Loucy (cell line): Measurements from ENCODE around the gene PHRF1.

Experiments
- H2AFZ ChIP-seq: fragments of 200-600 bp; sonication (generic); 2 replicates; pipeline ENCODE4 v1.6.0; 2016; ENCODE audit warnings: antibody characterized with exemption, mild to moderate bottlenecking, low read length, moderate library complexity
- H3F3A ChIP-seq: fragments of 200-600 bp; 2 replicates; pipeline ENCODE4 v1.6.0; 2016; ENCODE audit warnings: antibody characterized with exemption, low read depth, mild to moderate bottlenecking
- H3K27me3 ChIP-seq: fragments of 200-600 bp; sonication (generic); 2 replicates; pipeline ENCODE4 v1.6.1; 2014; ENCODE audit warnings: low read length, mild to moderate bottlenecking; ENCODE audit not compliant: insufficient read depth, poor library complexity, severe bottlenecking
- H3K36me3 ChIP-seq: fragments of 200-600 bp; sonication (generic); 2 replicates; pipeline ENCODE4 v1.6.1; 2016; ENCODE audit warnings: low read length; ENCODE audit not compliant: insufficient read depth
- H3K4me1 ChIP-seq: fragments of 200-600 bp; sonication (generic); 2 replicates; pipeline ENCODE4 v1.5.1; 2014; ENCODE audit warnings: low read length, mild to moderate bottlenecking; ENCODE audit not compliant: insufficient read depth, poor library complexity, severe bottlenecking
- H3K4me2 ChIP-seq: fragments of 200-600 bp; sonication (generic); 2 replicates; pipeline ENCODE4 v1.6.0; 2014; ENCODE audit warnings: antibody characterized with exemption, low read length, low read depth, mild to moderate bottlenecking; ENCODE audit not compliant: poor library complexity, severe bottlenecking
- H3K4me3 ChIP-seq: fragments of 200-600 bp; sonication (generic); 2 replicates; pipeline ENCODE4 v1.5.1; 2014; ENCODE audit warnings: low read length, mild to moderate bottlenecking, mixed read lengths; ENCODE audit not compliant: poor library complexity, severe bottlenecking
- H3K79me2 ChIP-seq: fragments of 200-600 bp; sonication (generic); 2 replicates; pipeline ENCODE4 v1.6.1; 2014; ENCODE audit warnings: low read length; ENCODE audit not compliant: insufficient read depth
- H3K9ac ChIP-seq: fragments of 200-600 bp; sonication (generic); 2 replicates; pipeline ENCODE4 v1.6.0; 2014; ENCODE audit warnings: mild to moderate bottlenecking, low read depth, low read length, moderate library complexity; ENCODE audit not compliant: poor library complexity, severe bottlenecking
- H3K9me2 ChIP-seq: fragments of 200-600 bp; sonication (generic); replicated peaks from 2 replicates; pipeline ENCODE4 v1.6.1; 2016; ENCODE audit warnings: low read depth, low read length, mixed read lengths
- H3K9me3 ChIP-seq: fragments of 200-600 bp; sonication (generic); 2 replicates; pipeline ENCODE4 v1.6.1; 2014; ENCODE audit warnings: mild to moderate bottlenecking, antibody characterized with exemption, low read length, low read depth; ENCODE audit not compliant: insufficient read depth
- H4K20me1 ChIP-seq: fragments of 200-600 bp; sonication (generic); 2 replicates; pipeline ENCODE4 v1.6.0; 2014; ENCODE audit warnings: antibody characterized with exemption, low read length, mild to moderate bottlenecking; ENCODE audit not compliant: insufficient read depth, poor library complexity, severe bottlenecking
- CTCF ChIP-seq: fragments of 200-600 bp; sonication (generic); conservative IDR thresholded peaks from 2 replicates; pipeline ENCODE4 v1.5.1; 2014; ENCODE audit warnings: mild to moderate bottlenecking, antibody characterized with exemption, low read length
- EZH2phosphoT487 ChIP-seq: fragments of 200-600 bp; IDR thresholded peaks from 2 replicates; pipeline ENCODE4 v1.6.1; 2018; ENCODE audit warnings: antibody characterized with exemption, mild to moderate bottlenecking, moderate library complexity, borderline replicate concordance

The PHRF1 gene

DNA sequence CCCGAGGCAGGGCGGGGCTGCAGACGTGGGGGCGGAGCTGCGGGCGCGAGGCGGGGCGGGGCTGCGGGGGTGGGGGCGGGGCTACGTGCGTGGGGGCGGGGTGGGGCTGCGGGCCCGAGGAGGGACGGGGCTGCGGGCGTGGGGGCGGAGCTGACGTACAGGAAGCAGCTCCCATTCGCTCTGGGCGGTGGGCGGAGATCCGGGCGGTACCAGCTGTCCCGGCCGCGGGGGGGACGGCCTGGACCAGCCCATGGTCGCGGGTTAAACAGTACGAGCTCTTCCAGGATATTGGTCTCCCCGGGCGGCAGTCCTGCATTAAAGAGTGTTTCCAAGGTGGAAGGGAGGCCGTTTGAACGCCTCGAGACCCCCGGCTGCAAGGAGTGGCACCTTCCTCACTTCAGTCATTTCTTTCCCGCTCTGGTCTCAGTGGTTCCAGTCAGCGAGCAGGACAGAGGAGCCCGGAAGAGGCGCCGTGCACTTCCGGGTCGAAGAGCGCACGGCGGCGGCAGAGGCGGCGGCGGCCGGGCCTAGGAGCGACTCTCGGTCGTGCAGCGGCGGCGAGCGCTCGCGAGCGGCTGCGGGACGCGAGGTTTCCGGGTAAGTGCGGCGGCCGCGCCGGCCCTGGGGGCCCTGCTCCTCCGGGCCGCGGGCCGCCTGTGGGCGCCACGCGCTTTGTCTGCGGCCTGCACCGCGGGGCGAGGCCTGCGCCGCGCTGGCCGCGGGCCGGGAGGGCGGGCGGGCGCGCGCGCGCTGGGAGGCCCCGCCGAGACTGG lies at the start of gene PHRF1:
TSS of gene PHRF1 (plus strand) at position 475 of the 773 bp plus-strand sequence. CDS start 5,043 bp downstream, outside the sequence.
- peak within 1 kb of the TSS; percentile 90 for H2AFZ ChIP-seq
- H3K4me2 ChIP-seq: peak within 1 kb of the TSS; percentile 100
- no peaks in the 10 kb centered on the region for H3K27me3 ChIP-seq
- no peaks in the 10 kb centered on the region for H3F3A ChIP-seq
- H3K4me1 ChIP-seq: peaks cover 35% of the 10 kb centered on the region
- peaks cover 47% of the 10 kb centered on the region for H3K79me2 ChIP-seq
- H4K20me1 ChIP-seq: peaks cover 44% of the 10 kb centered on the region
- peak within 1 kb of the TSS; percentile 93 for H3K4me3 ChIP-seq
- peak within 1 kb of the TSS; percentile 97 for H3K9ac ChIP-seq
- TF ChIP-seq CTCF: no peak
- TF ChIP-seq EZH2phosphoT487: no peak
- no peaks in the 10 kb centered on the region for H3K36me3 ChIP-seq
- H3K9me3 ChIP-seq: no peaks in the 10 kb centered on the region
- no peaks in the 10 kb centered on the region for H3K9me2 ChIP-seq

DNA sequence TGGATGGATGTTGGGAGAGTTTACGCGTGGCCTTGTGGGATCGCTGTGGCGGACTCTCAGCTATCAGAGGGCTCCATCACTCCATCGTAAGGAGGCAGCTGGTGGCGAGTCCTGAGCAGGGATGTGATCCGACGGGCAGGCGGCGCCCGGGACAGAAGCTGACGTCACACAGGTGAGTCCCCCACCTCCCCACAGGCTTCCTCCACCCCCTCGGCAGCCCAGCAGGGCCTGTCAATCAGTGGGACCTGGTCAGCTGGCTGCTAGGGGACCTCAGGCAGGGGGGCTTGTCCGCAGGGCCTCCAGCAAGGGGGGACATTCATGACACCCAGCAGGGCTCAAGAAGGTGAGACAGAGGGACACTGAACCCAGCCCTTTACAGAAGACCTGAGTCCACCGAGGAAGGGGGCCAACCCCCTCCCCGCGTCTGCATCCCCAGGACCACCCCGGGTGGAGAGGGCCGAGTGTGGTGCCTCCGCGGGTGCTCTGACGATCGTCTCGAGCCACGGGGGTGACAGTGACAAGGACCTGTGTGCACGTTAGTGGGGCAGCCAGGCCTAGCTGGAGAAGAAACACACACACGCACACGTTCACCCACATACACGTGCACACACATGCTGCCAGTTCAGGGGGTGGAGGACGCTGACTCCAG lies 48.0 kb upstream of the PHRF1 start:
- H3F3A ChIP-seq: no peaks in the 10 kb centered on the region
- no peak overlapping the region for H3K9ac ChIP-seq
- peaks cover under 1% of the 10 kb centered on the region; the same call in 1 of the 2 replicates for H3K79me2 ChIP-seq
- H2AFZ ChIP-seq: no peak overlapping the region
- no peaks in the 10 kb centered on the region for H3K4me1 ChIP-seq
- H3K9me3 ChIP-seq: no peaks in the 10 kb centered on the region
- H3K36me3 ChIP-seq: peaks cover 4% of the 10 kb centered on the region; the same call in 1 of the 2 replicates
- H3K9me2 ChIP-seq: no peaks in the 10 kb centered on the region
- H3K4me3 ChIP-seq: no peak overlapping the region
- H3K27me3 ChIP-seq: no peaks in the 10 kb centered on the region
- TF ChIP-seq CTCF: no peak
- TF ChIP-seq EZH2phosphoT487: no peak
- H4K20me1 ChIP-seq: peaks cover 3% of the 10 kb centered on the region
- H3K4me2 ChIP-seq: no peak overlapping the region

- Histone ChIP-seq H3K36me3 (peaks cover 4% of the 10 kb centered on the region; the same call in 1 of the 2 replicates), H3K4me3 (no peak overlapping the region), H2AFZ (no peak overlapping the region), H3K9me3 (no peaks in the 10 kb centered on the region), H3K9ac (no peak overlapping the region), H4K20me1 (peaks cover 10% of the 10 kb centered on the region), H3K4me1 (peaks cover 6% of the 10 kb centered on the region), H3K79me2 (peaks cover 8% of the 10 kb centered on the region), H3K9me2 (no peaks in the 10 kb centered on the region), H3F3A (no peaks in the 10 kb centered on the region), H3K4me2 (no peak overlapping the region), H3K27me3 (no peaks in the 10 kb centered on the region)
- TF ChIP-seq CTCF (no peak), EZH2phosphoT487 (no peak)
Observed at GRCh38 chr11:528815-529727, 47.2 kb upstream of the PHRF1 start.
